Left lung (tissue), 10 donors: ENCODE measurements around the gene ZC3H12D. TPM values are rescaled to one million over a fixed set of nuclear protein-coding genes. Genes with fewer than 3 reads are reported as not detected.

Experiments used
- ATAC-seq: fragments of 200-7000 bp; cut with Tn5 transposase; one replicate; pipeline ENCODE4 v1.9.1; 2020; ENCODE audit warnings: moderate library complexity
- DNase-seq, 4 donors: peaks; one replicate each; pipeline ENCODE4 v3.0.0-alpha.2; 2013 to 2020
- H3K27ac ChIP-seq, 2 donors: fragments of 200-600 bp; sonication (generic) in 1 of 2; one replicate each; pipeline versions ENCODE4 v1.5.0 to v1.8.0; 2020 to 2021
- H3K27me3 ChIP-seq, 2 donors: fragments of 200-600 bp; sonication (generic) in 1 of 2; one replicate each; pipeline versions ENCODE4 v1.5.0 to v1.8.0; 2020 to 2021
- H3K36me3 ChIP-seq, 2 donors: fragments of 200-600 bp; sonication (generic) in 1 of 2; one replicate each; pipeline versions ENCODE4 v1.5.0 to v1.8.0; 2020 to 2021
- H3K4me1 ChIP-seq, 2 donors: fragments of 200-600 bp; one replicate each; pipeline ENCODE4 v1.8.0; 2021
- H3K4me3 ChIP-seq, 2 donors: fragments of 200-600 bp; sonication (generic) in 1 of 2; one replicate each; pipeline versions ENCODE4 v1.5.0 to v1.8.0; 2020 to 2021; ENCODE audit warnings: mild to moderate bottlenecking in 1 of 2
- H3K9me3 ChIP-seq, 2 donors: fragments of 200-600 bp; sonication (generic) in 1 of 2; one replicate each; pipeline versions ENCODE4 v1.5.0 to v1.8.0; 2020 to 2021
- intact Hi-C, 2 donors: fragments of 100-400 bp; cut with DNase I; formaldehyde crosslinking; loops; one replicate each; pipeline versions ENCODE4 v1.11.2 to v1.14.2; 2022
- polyA plus RNA-seq, 6 donors: library from polyadenylated mRNA; unstranded; fragments of 120-200 nt; gene quantifications; one replicate each; pipeline ENCODE4 v1.2.1, GENCODE V29; 2013; ENCODE audit not compliant: insufficient read length in 6 of 6
- total RNA-seq, 2 donors: library from RNA; stranded (reverse); fragmentation: NEBNext Ultra II Directional; extraction: Animal tissue kit (Norgen Biotek cat#: 25700); gene quantifications; one replicate each; pipeline ENCODE4 v1.2.1, GENCODE V29; 2021
- TF ChIP-seq, protein P1 (sequence below), 2 donors: fragments of 200-600 bp; sonication (generic) in 1 of 2; IDR thresholded peaks; one replicate each; pipeline versions ENCODE4 v1.5.0 to v1.8.0; 2021; ENCODE audit warnings: antibody characterized with exemption in 2 of 2
- donor health status: DM: no; HTN: yes; CAD: no.
- donor health status: DM: no; HTN: no; CAD: no.

ZC3H12D gene
- total and polyA plus RNA-seq, 8 donors = 0.45 to 4.1 (median 0.85) TPM

DNA sequence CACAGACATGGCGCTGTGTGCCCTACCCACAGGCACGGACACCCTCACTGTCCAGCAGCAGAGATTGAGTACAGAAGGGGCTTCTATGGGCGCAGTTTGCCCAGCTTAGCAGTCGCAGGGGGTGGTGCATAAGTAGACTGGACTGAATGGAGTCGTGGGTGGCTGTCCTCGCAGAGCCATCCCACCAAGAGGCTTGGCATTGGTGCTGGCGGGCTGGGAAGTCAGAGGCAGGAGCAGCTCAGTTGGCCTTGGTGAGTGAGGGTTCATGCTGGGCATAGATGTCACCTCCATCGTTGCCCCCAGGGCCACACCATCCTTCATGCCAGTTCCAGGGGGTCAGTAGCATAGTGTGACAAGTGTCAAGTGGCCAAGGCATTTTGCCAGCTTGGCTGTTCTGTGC is 59.6 kb downstream of the ZC3H12D start:
- TF ChIP-seq, protein P1, sequence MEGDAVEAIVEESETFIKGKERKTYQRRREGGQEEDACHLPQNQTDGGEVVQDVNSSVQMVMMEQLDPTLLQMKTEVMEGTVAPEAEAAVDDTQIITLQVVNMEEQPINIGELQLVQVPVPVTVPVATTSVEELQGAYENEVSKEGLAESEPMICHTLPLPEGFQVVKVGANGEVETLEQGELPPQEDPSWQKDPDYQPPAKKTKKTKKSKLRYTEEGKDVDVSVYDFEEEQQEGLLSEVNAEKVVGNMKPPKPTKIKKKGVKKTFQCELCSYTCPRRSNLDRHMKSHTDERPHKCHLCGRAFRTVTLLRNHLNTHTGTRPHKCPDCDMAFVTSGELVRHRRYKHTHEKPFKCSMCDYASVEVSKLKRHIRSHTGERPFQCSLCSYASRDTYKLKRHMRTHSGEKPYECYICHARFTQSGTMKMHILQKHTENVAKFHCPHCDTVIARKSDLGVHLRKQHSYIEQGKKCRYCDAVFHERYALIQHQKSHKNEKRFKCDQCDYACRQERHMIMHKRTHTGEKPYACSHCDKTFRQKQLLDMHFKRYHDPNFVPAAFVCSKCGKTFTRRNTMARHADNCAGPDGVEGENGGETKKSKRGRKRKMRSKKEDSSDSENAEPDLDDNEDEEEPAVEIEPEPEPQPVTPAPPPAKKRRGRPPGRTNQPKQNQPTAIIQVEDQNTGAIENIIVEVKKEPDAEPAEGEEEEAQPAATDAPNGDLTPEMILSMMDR (IDR thresholded peaks at IDR 0.05) = no peak
- peaks cover 7 to 12% of the 10 kb centered on the region in 2 donors for H3K4me1 ChIP-seq
- H3K27ac ChIP-seq = no peak overlapping the region
- H3K27me3 ChIP-seq = no peaks in the 10 kb centered on the region
- ATAC-seq = no peak
- no peak for DNase-seq
- intact Hi-C loops = no loop called here
- no peak overlapping the region for H3K4me3 ChIP-seq
- no peaks in the 10 kb centered on the region for H3K9me3 ChIP-seq
- H3K36me3 ChIP-seq = no peaks in the 10 kb centered on the region

DNA sequence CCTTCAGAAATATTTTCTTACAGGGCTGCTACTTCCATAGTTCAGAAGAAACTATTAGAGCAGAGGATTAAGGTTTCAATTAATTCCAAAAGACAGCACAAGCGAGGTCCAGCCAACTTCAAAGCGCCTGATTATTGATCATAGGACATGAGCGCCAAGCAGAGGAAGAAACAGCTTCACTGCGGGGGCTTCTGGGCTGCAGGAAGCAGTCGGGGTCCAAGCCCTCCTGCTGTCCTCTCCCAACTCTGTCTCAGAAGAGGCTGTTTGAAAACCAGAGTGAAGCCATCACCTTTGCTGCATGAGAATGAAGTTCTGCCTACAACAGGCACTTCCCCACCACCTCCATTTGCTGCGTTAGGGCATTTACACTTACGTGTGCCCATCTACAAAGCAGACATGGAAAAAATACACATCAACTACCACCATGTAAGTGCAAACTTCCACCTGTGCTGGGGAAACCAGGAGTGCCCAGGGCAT is 60.8 kb downstream of the ZC3H12D start:
- H3K27ac ChIP-seq = peak overlapping the region; percentile 24 to 63
- TF ChIP-seq, protein P1 (IDR thresholded peaks at IDR 0.05) = no peak
- no peak overlapping the region for H3K4me3 ChIP-seq
- no peaks in the 10 kb centered on the region for H3K9me3 ChIP-seq
- DNase-seq = no peak
- intact Hi-C loops = no loop called here
- peaks cover 7 to 12% of the 10 kb centered on the region in 2 donors for H3K4me1 ChIP-seq
- H3K27me3 ChIP-seq = no peaks in the 10 kb centered on the region
- no peak for ATAC-seq
- no peaks in the 10 kb centered on the region for H3K36me3 ChIP-seq

GRCh38 chr6:149422581-149422980 is 62.2 kb downstream of the ZC3H12D start:
- Histone ChIP-seq H3K4me3 (no peak overlapping the region), H3K27me3 (no peaks in the 10 kb centered on the region), H3K9me3 (no peaks in the 10 kb centered on the region), H3K36me3 (no peaks in the 10 kb centered on the region), H3K4me1 (peaks cover 7 to 12% of the 10 kb centered on the region in 2 donors), H3K27ac (no peak overlapping the region)
- TF ChIP-seq, protein P1 (IDR thresholded peaks at IDR 0.05) = no peak
- DNase-seq (no peak), ATAC-seq (no peak)
- intact Hi-C loops = no loop called here

DNA sequence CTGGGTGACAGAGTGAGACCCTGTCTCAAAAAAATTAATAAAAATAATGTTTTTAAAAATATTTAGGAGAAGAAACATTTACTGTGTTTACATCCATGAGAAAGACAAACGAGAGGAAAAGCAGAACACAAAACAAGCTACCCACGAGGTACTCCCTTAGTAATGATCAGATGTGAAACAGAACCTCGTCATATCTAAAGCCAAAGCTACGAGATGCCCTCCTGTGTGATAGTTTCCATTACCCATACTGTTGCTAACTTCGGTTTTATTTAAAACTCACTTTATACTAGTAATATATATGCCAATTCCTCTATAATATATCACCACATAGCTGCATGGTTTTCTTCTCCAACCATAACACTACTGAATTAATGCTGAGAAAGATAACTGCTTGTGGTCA is 63.7 kb downstream of the ZC3H12D start:
- Histone ChIP-seq H3K4me3 (no peak overlapping the region), H3K27ac (no peak overlapping the region), H3K27me3 (no peaks in the 10 kb centered on the region), H3K9me3 (no peaks in the 10 kb centered on the region), H3K4me1 (peaks cover 7 to 12% of the 10 kb centered on the region in 2 donors), H3K36me3 (no peaks in the 10 kb centered on the region)
- no peak for DNase-seq
- TF ChIP-seq, protein P1 (IDR thresholded peaks at IDR 0.05) = no peak
- no peak for ATAC-seq
- intact Hi-C loops = no loop called here

GRCh38 chr6:149419696-149420404 is 65.0 kb downstream of the ZC3H12D start:
- Histone ChIP-seq H3K27me3 (no peaks in the 10 kb centered on the region), H3K27ac (no peak overlapping the region), H3K4me1 (peaks cover 7 to 12% of the 10 kb centered on the region in 2 donors), H3K9me3 (no peaks in the 10 kb centered on the region), H3K36me3 (no peaks in the 10 kb centered on the region), H3K4me3 (no peak overlapping the region)
- DNase-seq = no peak
- TF ChIP-seq, protein P1 (IDR thresholded peaks at IDR 0.05) = no peak
- intact Hi-C loops = no loop called here
- no peak for ATAC-seq
